Activated naive CD4-positive, alpha-beta T cell treated with anti-CD3 and anti-CD28 coated beads for 36 hours (primary cell): ENCODE measurements around the gene GPC1. TPM values are rescaled to one million over a fixed set of nuclear protein-coding genes. Genes with fewer than 3 reads are reported as not detected.
A peak's percentile ranks its signal among the peaks of the same experiment; 100 is the strongest.

Source experiments
- CTCF ChIA-PET: fragments of 350-600 bp; sonication (Branson Sonifier 250); formaldehyde crosslinking; loops from one replicate; lab custom pipeline; 2021; ENCODE audit warnings: antibody characterized with exemption; lab: Charles Lee
- DNase-seq: peaks from one replicate; pipeline ENCODE4 v3.0.0-alpha.2; 2020
- H3K27ac Mint-ChIP-seq: one replicate; pipeline ENCODE4 v1.8.0; 2021; ENCODE audit warnings: mild to moderate bottlenecking, mixed read lengths
- H3K27me3 Mint-ChIP-seq: one replicate; pipeline ENCODE4 v1.8.0; 2021; ENCODE audit warnings: low read depth, mixed read lengths
- H3K36me3 Mint-ChIP-seq: one replicate; pipeline ENCODE4 v1.8.0; 2021; ENCODE audit warnings: low read depth, mixed read lengths
- H3K4me1 Mint-ChIP-seq: one replicate; pipeline ENCODE4 v1.8.0; 2021; ENCODE audit warnings: low read depth, mixed read lengths
- H3K4me3 Mint-ChIP-seq: one replicate; pipeline ENCODE4 v1.8.0; 2021; ENCODE audit warnings: mild to moderate bottlenecking, moderate library complexity, mixed read lengths
- H3K9me3 Mint-ChIP-seq: one replicate; pipeline ENCODE4 v1.8.0; 2021; ENCODE audit warnings: mixed read lengths
- intact Hi-C: fragments of 100-400 bp; cut with micrococcal nuclease; formaldehyde crosslinking; loops from one replicate; pipeline ENCODE4 v1.15.1; 2023
- total RNA-seq, 2 experiments: library from RNA; stranded (reverse); gene quantifications; one replicate each; pipeline ENCODE4 v1.2.3, GENCODE V29; 2021

The GPC1 gene
- total RNA-seq, 2 experiments from 2014 or later, result 1.2 to 1.5 TPM

GRCh38 chr2:240445961-240446663 lies 10.6 kb downstream of the GPC1 start:
- intact Hi-C loops, result no loop called here
- no peaks in the 10 kb centered on the region for H3K9me3 Mint-ChIP-seq
- no peak overlapping the region for H3K27ac Mint-ChIP-seq
- CTCF ChIA-PET, result no interaction called here
- H3K4me1 Mint-ChIP-seq, result peaks cover 1% of the 10 kb centered on the region
- no peak for DNase-seq
- H3K36me3 Mint-ChIP-seq, result no peaks in the 10 kb centered on the region
- H3K4me3 Mint-ChIP-seq, result no peak overlapping the region
- H3K27me3 Mint-ChIP-seq, result peaks cover 13% of the 10 kb centered on the region

DNA sequence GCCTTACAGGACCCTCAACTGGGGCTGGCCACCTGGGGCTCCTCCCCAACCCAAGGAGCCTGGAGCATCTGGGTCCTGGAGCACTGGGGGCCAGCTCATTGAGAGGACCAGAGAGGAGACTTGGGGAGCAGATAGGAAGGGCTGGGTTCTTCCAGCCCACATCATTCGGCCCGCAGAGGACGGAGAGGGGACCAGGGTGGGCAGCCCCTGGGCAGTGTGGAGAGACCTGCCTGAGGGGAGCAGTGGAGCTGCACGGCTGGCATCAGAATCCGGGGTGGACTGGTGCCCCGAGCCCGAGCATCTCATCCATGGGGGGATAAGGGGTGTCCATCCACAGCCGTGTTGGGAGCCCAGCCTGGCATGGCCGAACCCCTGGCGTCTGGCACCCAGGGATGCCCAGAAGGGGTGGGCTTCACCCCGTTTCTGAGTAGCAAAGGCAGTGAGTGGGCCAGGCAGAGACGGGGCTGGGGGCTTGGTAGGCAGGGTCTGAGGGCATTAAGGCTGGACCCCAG lies 11.3 kb downstream of the GPC1 start:
- Mint-ChIP-seq H3K9me3 (no peaks in the 10 kb centered on the region), H3K4me3 (no peak overlapping the region), H3K4me1 (peaks cover 1% of the 10 kb centered on the region), H3K27ac (no peak overlapping the region), H3K36me3 (no peaks in the 10 kb centered on the region), H3K27me3 (peaks cover 17% of the 10 kb centered on the region)
- CTCF ChIA-PET, result no interaction called here
- DNase-seq, result no peak
- intact Hi-C loops, result no loop called here

GRCh38 chr2:240447331-240447730 lies 11.9 kb downstream of the GPC1 start:
- Mint-ChIP-seq H3K36me3 (no peaks in the 10 kb centered on the region), H3K4me1 (peaks cover 1% of the 10 kb centered on the region), H3K9me3 (no peaks in the 10 kb centered on the region), H3K27me3 (peaks cover 22% of the 10 kb centered on the region), H3K27ac (no peak overlapping the region), H3K4me3 (no peak overlapping the region)
- CTCF ChIA-PET, result no interaction called here
- DNase-seq, result no peak
- intact Hi-C loops, result no loop called here

DNA sequence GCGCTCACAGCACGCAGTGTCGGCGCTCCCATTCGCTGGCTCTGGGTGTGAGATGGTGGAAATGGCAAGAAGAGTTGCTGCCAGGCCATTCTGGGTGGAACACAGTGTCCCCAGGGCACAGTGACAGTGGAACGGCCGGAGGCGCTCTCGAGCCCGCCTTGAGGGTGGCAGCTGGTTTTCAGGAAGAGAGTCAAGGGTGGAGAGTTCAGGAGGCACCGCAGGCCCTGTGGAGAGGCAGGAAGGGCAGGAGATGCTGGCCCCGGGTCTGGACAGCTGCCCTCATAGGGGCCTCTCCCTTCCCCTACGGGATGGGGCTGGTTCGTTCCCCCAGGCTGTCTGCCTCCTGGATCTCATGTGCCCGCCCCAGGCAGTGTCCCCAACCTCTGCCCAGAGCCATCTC lies 12.5 kb downstream of the GPC1 start:
- CTCF ChIA-PET, result no interaction called here
- peaks cover 22% of the 10 kb centered on the region for H3K27me3 Mint-ChIP-seq
- intact Hi-C loops, result no loop called here

DNA sequence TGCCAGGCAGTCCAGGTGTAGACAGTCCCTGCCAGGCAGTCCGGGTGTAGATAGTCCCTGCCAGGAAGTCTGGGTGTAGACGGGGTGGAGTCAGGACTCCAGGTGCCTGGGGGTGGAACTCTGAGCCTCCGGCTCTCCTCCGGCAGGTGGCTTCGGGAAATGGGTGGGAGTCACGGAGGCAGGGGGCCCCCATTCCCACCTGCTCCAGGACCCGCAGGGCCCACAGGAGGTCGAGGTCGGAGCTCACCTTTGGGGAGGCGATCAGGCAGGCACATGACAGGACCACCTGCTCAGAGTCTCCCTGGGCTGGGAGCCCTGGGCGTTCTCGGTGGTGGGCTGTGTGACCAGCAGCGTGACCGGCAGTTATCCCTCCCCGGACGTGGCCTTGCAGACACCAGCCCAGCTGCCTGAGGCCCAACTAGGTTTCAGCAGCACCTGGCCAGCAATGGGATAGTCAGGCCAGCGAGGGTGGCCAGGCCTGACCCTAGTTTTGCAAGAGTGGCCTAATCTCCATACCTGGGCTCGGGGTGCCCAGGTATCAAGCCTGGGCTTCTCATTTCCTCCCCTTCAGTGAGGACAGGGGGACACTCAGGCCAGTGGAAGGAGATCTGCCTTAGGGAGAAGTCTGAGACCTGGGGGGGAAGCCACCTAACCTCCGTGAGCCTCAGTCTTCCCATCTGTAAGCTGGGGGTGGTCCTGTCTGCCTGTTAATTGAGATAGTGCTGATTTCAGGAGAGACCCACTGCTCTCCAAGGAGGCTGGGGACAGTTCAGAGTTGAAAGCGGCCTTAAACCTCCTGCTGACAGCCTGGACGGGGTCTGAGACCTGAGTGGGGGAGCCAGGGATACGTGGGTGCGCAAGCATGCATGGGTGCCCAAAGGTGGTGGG lies 13.2 kb downstream of the GPC1 start:
- no peak overlapping the region for H3K27ac Mint-ChIP-seq
- H3K9me3 Mint-ChIP-seq, result no peaks in the 10 kb centered on the region
- DNase-seq, result no peak
- H3K36me3 Mint-ChIP-seq, result no peaks in the 10 kb centered on the region
- peaks cover 22% of the 10 kb centered on the region for H3K27me3 Mint-ChIP-seq
- H3K4me1 Mint-ChIP-seq, result peaks cover 1% of the 10 kb centered on the region
- H3K4me3 Mint-ChIP-seq, result no peak overlapping the region
- CTCF ChIA-PET, result no interaction called here
- intact Hi-C loops, result no loop called here

More for the DNA sequence above, 12.5 kb downstream of the GPC1 start:
- no peak for DNase-seq
- Mint-ChIP-seq H3K4me1 (peaks cover 1% of the 10 kb centered on the region), H3K4me3 (no peak overlapping the region), H3K36me3 (no peaks in the 10 kb centered on the region), H3K9me3 (no peaks in the 10 kb centered on the region), H3K27ac (no peak overlapping the region)

GRCh38 chr2:240449764-240450531 lies 14.5 kb downstream of the GPC1 start:
- no peaks in the 10 kb centered on the region for H3K36me3 Mint-ChIP-seq
- H3K9me3 Mint-ChIP-seq, result no peaks in the 10 kb centered on the region
- H3K4me3 Mint-ChIP-seq, result no peak overlapping the region
- no peak overlapping the region for H3K27ac Mint-ChIP-seq
- intact Hi-C loops, result no loop called here
- CTCF ChIA-PET, result no interaction called here
- peaks cover 33% of the 10 kb centered on the region for H3K27me3 Mint-ChIP-seq
- H3K4me1 Mint-ChIP-seq, result peaks cover 11% of the 10 kb centered on the region
- no peak for DNase-seq

GRCh38 chr2:240450532-240451107 lies 15.2 kb downstream of the GPC1 start:
- Mint-ChIP-seq H3K27ac (no peak overlapping the region), H3K36me3 (no peaks in the 10 kb centered on the region), H3K9me3 (no peaks in the 10 kb centered on the region), H3K4me1 (peaks cover 11% of the 10 kb centered on the region), H3K4me3 (no peak overlapping the region), H3K27me3 (peaks cover 35% of the 10 kb centered on the region)
- intact Hi-C loops, result no loop called here
- no peak for DNase-seq
- CTCF ChIA-PET, result no interaction called here

GRCh38 chr2:240451108-240451611 lies 15.7 kb downstream of the GPC1 start:
- intact Hi-C loops, result no loop called here
- Mint-ChIP-seq H3K27me3 (peaks cover 35% of the 10 kb centered on the region), H3K4me3 (no peak overlapping the region), H3K27ac (no peak overlapping the region), H3K36me3 (no peaks in the 10 kb centered on the region), H3K9me3 (no peaks in the 10 kb centered on the region), H3K4me1 (peaks cover 11% of the 10 kb centered on the region)
- no peak for DNase-seq
- CTCF ChIA-PET, result no interaction called here

DNA sequence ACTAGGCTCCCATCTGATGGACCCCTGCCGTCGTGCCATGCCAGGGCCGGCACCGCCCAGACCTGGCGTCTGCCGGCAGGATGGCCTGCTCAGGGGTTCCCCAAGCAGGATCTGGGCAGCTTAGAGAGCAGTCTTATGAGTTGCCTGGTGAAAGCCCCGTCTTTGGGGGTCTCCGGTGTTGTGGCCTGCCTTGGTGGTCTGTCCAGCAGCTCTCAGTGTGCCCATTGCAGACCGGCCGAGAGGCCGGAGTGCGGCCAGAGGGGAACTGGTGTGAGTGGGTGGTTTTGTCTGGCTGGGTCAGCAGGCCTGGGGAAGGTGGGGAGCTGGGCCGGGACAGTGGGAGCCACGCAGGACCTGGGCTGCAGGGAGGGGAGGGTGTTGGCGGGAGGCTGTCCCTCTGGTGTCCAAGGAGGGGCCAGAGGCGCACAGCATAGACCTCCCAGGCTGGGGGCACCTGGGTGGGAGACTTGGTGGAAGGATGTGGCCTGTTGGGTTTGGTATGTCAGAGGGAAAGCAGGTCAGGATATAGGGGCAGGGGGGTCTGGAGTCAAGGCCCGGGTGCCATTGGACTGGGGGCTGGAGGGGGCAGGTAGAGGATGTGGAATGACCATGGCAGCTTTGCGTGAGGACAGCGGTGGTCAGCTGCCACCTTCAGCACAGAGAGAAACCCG lies 16.5 kb downstream of the GPC1 start:
- Mint-ChIP-seq H3K36me3 (no peaks in the 10 kb centered on the region), H3K4me3 (peak overlapping the region; percentile 32), H3K4me1 (peaks cover 11% of the 10 kb centered on the region), H3K27me3 (peaks cover 40% of the 10 kb centered on the region), H3K27ac (no peak overlapping the region), H3K9me3 (no peaks in the 10 kb centered on the region)
- CTCF ChIA-PET, result no interaction called here
- DNase-seq, result no peak
- intact Hi-C loops, result no loop called here

DNA sequence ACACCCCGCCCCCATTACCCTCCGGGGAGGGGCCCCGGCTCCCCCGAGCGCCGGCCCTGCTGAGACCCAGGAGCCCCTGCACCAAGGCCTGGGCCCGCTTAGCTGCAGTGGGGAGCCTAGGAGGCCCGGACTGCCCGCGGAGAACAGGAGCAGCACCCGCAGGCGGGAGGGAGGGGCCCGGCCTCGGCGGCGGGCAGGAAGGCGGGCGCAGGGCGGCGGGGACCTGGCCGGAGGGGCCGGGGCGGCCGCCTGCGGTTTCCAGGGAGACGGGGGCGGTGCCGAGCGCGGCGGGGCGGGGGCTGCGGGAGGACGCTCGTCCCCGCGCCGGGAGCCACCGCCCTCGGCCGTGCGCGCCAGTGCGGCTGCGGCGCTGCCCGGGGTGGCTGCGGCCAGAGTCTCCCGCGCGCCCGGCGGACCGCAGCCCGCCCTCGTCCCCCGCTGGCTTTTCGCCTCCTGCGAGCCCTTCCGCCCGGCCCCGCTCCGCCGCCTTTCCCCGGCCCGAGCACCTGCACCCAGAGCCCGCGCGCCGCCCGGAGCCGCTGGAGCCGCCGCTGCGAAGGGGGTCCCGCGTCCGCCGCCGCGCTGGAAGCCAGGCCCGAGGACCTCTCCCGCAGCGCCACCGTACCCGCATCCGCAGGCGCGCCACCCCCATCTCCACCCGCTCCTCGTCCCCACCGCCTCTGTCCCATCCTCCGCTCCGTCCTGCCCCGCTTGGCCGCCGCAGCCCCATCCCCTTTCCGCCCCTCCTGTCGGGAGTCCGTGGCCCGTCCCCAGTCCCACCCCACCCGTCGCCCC lies 17.2 kb downstream of the GPC1 start:
- peak overlapping the region; percentile 18 for H3K4me3 Mint-ChIP-seq
- peaks cover 40% of the 10 kb centered on the region for H3K27me3 Mint-ChIP-seq
- no peak overlapping the region for H3K27ac Mint-ChIP-seq
- CTCF ChIA-PET, result no interaction called here
- DNase-seq, result no peak
- peaks cover 11% of the 10 kb centered on the region for H3K4me1 Mint-ChIP-seq
- no peaks in the 10 kb centered on the region for H3K36me3 Mint-ChIP-seq
- H3K9me3 Mint-ChIP-seq, result no peaks in the 10 kb centered on the region
- intact Hi-C loops, result no loop called here
